A172 (cell line): ENCODE measurements around the gene LHX4. TPM values are rescaled to one million over a fixed set of nuclear protein-coding genes. Genes with fewer than 3 reads are reported as not detected.

Experiments used
- DNase-seq: peaks from one replicate; pipeline ENCODE4 v3.0.0-alpha.2; 2015; ENCODE audit warnings: low spot score
- total RNA-seq: library from RNA; depleted of rRNA; stranded (reverse); fragments of >200 nt; shearing (Covaris generic); gene quantifications from 2 replicates; pipeline ENCODE4 v1.2.3, GENCODE V29; 2014; rRNA removed

Gene LHX4
- total RNA-seq, 1 experiment from 2014 or later, result 0.31 TPM

DNA sequence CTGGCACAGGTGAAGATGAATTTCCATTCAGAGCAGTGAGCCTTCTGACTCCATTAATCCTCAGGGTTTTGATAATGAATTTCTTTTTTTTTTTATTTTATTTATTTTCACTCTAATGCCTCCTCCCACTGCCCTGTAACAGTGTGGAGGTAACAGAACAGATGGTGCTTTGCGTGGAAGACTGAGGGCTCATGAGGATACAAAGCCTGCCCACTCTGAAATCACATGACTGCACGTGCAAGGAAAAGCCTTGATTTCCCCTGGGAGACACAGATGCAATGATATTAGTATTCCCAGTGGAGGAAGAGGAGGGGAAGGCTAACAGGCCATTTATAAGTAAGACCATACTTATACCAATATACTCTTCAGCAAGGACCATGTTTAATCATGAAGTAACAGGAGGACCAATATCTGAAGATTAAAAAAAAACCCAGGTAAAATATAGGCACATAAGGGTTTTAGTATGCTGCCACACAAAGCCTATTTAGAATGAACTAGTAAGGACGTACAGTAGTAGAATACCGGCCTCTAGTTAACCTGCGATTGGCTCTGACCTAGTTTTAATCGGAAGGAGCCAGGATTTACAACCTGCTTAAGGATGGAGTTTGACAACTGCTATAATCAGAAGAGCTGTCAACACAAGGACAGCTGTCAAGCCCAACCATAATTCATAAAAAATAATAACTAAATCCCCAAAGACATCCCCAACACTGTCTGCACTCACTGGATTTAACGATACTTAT lies 69.6 kb downstream of the LHX4 start:
- DNase-seq, result no peak

DNA sequence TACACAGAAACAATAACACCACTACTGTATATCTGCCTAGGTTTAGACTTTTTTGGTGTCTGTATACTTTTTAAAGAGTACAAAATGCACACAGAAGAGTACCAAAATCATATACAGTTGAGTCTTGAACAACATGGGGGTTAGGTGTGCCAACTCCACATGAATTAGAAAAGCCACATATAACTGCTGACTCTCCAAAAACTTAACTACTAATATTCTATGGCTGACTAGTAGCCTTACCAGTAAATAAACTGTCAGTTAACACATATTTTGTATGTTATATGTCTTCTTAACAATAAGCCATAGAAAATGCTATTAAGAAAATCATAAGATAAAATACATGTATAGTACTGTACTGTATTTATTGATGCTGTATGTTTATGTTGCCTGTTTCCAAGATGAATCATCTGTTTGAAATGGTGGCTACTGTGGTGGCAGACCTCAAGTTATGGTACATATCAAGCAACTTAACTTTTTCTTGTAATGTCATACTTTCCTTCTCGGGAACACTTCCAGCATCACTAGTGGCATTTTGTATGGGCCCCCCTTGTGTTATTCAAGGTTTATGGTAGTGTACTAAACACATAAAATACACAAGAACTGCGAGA lies 71.2 kb downstream of the LHX4 start:
- DNase-seq, result no peak

DNA sequence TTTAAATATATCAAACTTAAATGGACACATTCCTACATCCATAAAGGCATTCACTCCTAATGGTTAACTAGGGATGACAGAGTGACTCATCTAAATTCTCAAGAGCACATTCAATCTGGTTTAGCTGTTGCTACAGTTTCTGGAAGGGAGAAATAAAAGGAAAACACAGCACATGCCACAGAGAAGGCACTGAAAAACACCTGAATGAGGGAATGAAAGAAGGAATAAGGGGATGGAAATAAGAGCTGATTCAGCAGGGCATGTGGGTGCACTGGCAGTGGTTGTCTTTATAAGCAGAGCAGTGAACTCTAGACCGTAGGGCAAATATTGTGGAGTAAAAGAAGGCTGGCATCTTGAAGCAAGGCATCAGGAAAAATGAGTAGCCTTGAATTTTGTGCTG lies 79.3 kb downstream of the LHX4 start:
- DNase-seq, result peak; percentile 58

DNA sequence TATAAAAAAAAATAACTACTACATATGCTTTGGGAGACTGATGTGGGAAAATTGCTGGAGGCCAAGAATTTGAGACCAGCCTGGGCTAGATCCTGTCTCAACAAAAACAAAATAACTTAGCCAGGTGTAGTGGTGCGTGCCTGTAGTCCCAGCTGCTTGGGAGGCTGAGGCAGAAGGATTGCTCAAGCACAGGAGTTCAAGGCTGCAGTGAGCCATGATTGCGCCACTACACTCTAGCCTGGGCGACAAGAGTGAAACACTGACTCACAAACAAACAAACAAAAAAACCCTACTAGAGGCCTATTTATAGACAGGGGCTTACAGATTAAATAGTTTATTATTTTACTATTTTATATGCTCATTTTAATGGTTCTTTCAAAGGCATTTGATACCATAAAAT lies 80.0 kb downstream of the LHX4 start:
- DNase-seq, result no peak

- peak; percentile 38 for DNase-seq
These were observed 81.1 kb downstream of the LHX4 start for GRCh38 chr1:180311011-180311730.

DNA sequence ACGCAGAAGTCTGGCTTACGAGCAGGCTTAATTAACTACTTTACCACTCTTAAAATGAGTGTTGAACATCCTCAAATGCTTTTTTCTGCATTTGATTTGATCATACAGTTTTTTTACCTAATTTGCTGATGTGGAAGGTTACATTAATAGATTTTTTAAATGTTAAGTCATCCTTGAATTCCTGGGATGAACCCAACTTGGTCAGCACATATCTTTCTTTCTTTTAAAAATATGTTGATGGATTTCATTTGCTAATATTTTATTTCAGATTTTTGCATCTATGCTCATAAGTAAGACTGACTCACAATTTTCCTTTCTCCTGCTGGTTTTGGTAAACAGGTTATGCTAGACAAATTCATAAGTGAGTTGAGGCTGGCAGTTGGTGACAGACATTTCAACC lies 82.9 kb downstream of the LHX4 start:
- no peak for DNase-seq

DNA sequence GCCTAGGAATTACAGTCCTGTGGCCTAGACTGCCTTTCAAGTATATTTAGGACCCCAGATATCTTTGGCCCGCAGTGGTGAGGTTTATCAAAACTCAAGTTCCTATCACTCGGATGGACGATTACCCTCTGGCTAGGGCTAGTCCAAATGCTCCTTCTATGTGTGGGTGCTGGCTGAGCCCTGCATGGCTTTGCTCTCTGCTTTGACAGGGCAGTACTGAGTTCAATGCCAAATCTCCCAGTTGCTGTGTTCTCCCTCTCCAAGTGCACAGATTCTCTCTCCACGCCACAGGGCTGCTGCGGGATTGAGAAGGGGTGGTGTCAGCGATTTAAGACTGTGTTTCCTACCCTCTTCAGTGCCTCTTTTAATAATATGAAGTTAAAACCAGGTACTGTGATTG lies 97.0 kb downstream of the LHX4 start:
- DNase-seq, result no peak

Other genes starting within 250 kb of the LHX4 start
- 222 and 273 TPM in 2 replicates for gene QSOX1, start 75.4 kb upstream of the LHX4 start, total RNA-seq